ENCODE measurements around the gene ZBED4. TPM values are rescaled to one million over a fixed set of nuclear protein-coding genes. Genes with fewer than 3 reads are reported as not detected.

Gene ZBED4
- total RNA-seq, 2 experiments from 2014 or later = 13.0 to 13.1 TPM

- intact Hi-C loops (cut with micrococcal nuclease) = no loop called here
- Mint-ChIP-seq H3K27me3 (ENCODE audit: low read depth) (no peaks in the 10 kb centered on the region), H3K9me3 (peaks cover 2% of the 10 kb centered on the region), H3K36me3 (ENCODE audit: low read depth) (peaks cover 42% of the 10 kb centered on the region), H3K4me1 (ENCODE audit: low read depth) (no peaks in the 10 kb centered on the region), H3K27ac (no peak overlapping the region), H3K4me3 (no peak overlapping the region)
- CTCF ChIA-PET = no interaction called here
- DNase-seq = no peak
These were observed 38.7 kb downstream of the ZBED4 start for GRCh38 chr22:49892226-49892899.

DNA sequence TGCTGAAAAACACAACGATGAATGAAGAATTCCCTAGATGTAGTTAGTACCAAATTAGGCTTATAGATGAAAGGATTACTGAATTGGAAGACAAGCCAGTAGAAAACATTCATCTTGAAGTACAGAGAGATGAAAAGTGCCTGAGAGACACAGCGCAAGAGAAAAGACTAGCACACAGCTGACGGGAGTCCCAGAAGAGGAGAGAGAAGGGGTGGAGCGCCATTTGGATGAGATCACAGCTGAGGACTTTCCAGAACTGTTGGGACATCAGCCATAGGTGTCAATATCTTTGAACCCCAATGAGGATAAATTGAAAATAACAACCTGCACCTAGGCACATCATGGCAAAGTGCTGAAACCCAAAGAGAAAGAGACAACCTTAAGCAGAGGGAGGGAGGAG, 39.4 kb downstream of the ZBED4 start:
- CTCF ChIA-PET = no interaction called here
- H3K27ac Mint-ChIP-seq = no peak overlapping the region

DNA sequence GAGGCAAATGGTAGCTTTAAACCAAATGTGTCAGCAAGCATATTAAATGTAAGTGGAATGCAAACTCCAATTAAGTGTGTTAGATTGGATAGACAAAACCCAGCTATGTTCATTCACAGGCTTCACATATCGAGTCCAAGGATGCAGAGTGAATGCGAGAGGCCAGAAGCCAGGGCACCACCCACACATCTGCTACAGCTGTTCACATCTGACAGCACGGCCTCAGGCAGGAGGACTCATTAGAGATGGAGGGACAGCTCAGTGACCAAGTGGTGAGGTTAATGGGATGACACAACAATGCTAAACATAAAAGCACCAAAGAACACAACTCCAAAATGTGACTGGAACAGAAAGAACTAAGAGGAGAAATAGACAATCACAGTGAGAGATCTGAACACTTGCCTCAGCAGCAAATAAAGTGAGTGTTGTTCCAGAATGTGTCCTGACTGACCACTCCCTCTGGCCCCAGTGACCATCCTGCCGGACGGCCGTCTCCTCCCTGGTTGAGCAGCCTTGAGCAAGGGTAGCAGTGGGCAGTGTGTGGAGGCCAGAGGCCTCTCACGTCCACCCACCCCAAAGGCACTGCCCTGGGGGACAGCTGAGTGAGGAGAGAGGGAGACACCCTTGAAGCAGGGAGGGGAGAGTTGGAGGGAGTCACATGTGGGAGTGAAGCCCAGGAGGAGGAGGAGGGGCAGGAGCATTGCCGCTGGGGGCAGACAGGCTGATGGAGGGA, 40.8 kb downstream of the ZBED4 start:
- H3K9me3 Mint-ChIP-seq = peaks cover 2% of the 10 kb centered on the region
- CTCF ChIA-PET = no interaction called here
- no peaks in the 10 kb centered on the region for H3K4me1 Mint-ChIP-seq (ENCODE audit: low read depth)
- H3K4me3 Mint-ChIP-seq = no peak overlapping the region
- H3K36me3 Mint-ChIP-seq (ENCODE audit: low read depth) = peaks cover 32% of the 10 kb centered on the region
- H3K27me3 Mint-ChIP-seq (ENCODE audit: low read depth) = no peaks in the 10 kb centered on the region
- no peak overlapping the region for H3K27ac Mint-ChIP-seq
- intact Hi-C loops (cut with micrococcal nuclease) = no loop called here
- no peak for DNase-seq

More for the DNA sequence above, 39.4 kb downstream of the ZBED4 start:
- no peak overlapping the region for H3K4me3 Mint-ChIP-seq
- no peak for DNase-seq
- H3K36me3 Mint-ChIP-seq (ENCODE audit: low read depth) = peaks cover 39% of the 10 kb centered on the region
- peaks cover 2% of the 10 kb centered on the region for H3K9me3 Mint-ChIP-seq
- intact Hi-C loops (cut with micrococcal nuclease) = no loop called here
- no peaks in the 10 kb centered on the region for H3K27me3 Mint-ChIP-seq (ENCODE audit: low read depth)
- H3K4me1 Mint-ChIP-seq (ENCODE audit: low read depth) = no peaks in the 10 kb centered on the region

DNA sequence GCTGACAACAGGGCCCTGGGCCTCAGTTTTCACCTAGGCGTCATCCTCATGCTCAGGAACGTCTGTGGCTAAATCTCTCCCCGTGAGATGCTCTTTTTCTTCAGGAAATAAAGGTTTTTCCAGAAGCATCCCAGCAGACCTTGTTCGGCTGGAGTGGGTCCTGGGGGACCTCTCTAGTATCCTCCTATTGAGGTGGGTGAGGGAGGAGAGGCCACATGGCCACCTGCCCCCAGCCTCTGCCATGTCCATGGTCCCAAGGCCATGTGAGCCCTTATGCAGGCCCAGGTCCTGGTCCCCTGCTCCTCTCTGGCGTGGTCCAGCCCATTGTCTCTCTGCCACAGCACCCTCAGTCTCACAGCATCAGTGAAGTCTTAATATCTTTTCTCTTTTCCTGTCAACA, 42.6 kb downstream of the ZBED4 start:
- H3K36me3 Mint-ChIP-seq (ENCODE audit: low read depth) = peaks cover 32% of the 10 kb centered on the region
- H3K4me3 Mint-ChIP-seq = no peak overlapping the region
- no peak overlapping the region for H3K27ac Mint-ChIP-seq
- H3K4me1 Mint-ChIP-seq (ENCODE audit: low read depth) = no peaks in the 10 kb centered on the region
- intact Hi-C loops (cut with micrococcal nuclease) = no loop called here
- DNase-seq = no peak
- CTCF ChIA-PET = no interaction called here
- H3K27me3 Mint-ChIP-seq (ENCODE audit: low read depth) = no peaks in the 10 kb centered on the region
- H3K9me3 Mint-ChIP-seq = peaks cover 2% of the 10 kb centered on the region

- CTCF ChIA-PET = no interaction called here
- intact Hi-C loops (cut with micrococcal nuclease) = no loop called here
- no peak for DNase-seq
These were observed 43.5 kb downstream of the ZBED4 start for GRCh38 chr22:49897015-49897684.

GRCh38 chr22:49899530-49899929, 45.9 kb downstream of the ZBED4 start:
- intact Hi-C loops (cut with micrococcal nuclease) = no loop called here
- H3K36me3 Mint-ChIP-seq (ENCODE audit: low read depth) = peaks cover 31% of the 10 kb centered on the region
- CTCF ChIA-PET = no interaction called here

More at GRCh38 chr22:49897015-49897684, 43.5 kb downstream of the ZBED4 start:
- H3K36me3 Mint-ChIP-seq (ENCODE audit: low read depth) = peaks cover 33% of the 10 kb centered on the region
- peaks cover 2% of the 10 kb centered on the region for H3K9me3 Mint-ChIP-seq
- H3K4me3 Mint-ChIP-seq = no peak overlapping the region
- H3K27me3 Mint-ChIP-seq (ENCODE audit: low read depth) = no peaks in the 10 kb centered on the region
- no peak overlapping the region for H3K27ac Mint-ChIP-seq
- no peaks in the 10 kb centered on the region for H3K4me1 Mint-ChIP-seq (ENCODE audit: low read depth)

DNA sequence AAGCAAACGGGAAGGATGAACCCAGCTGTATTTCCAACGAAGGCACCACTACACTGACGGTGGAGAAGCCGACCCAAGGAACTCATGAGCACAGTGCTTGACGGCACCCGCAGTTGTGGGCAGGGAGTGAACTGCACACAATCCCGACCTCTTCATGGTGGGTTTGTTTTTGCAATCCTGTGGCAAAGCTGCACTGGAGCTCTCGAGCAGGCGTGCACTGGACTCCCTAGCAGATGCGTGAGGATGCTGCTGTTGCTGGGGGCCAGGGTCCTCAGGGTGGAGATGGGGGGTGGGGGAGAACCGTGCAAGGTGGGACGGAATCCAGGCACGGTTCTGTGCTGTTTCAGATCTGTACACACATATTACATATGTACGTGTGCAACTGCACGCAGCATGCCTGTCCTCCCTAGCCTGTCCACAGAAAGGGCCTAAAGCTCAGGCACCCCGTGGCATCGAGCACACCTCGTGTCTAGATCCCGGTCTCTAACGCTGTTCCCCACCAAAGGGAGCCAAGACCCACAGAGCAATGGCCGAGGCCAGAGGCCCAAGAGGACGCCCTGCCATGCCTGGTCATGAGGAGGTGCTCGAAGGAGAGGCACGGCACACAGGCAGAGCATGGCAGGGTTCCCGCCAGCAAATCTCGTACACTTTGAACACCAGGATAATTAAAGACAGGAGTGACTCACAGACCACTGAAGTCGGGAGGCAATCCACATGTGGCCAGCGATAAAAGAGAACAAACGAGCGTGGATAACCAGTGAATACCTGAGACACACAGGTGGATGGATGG, 47.0 kb downstream of the ZBED4 start:
- CTCF ChIA-PET = no interaction called here
- Mint-ChIP-seq H3K27ac (no peak overlapping the region), H3K9me3 (no peaks in the 10 kb centered on the region), H3K36me3 (ENCODE audit: low read depth) (peaks cover 33% of the 10 kb centered on the region), H3K27me3 (ENCODE audit: low read depth) (no peaks in the 10 kb centered on the region), H3K4me1 (ENCODE audit: low read depth) (no peaks in the 10 kb centered on the region), H3K4me3 (no peak overlapping the region)
- intact Hi-C loops (cut with micrococcal nuclease) = no loop called here
- DNase-seq = no peak

More at GRCh38 chr22:49899530-49899929, 45.9 kb downstream of the ZBED4 start:
- Mint-ChIP-seq H3K4me3 (no peak overlapping the region), H3K27me3 (ENCODE audit: low read depth) (no peaks in the 10 kb centered on the region), H3K4me1 (ENCODE audit: low read depth) (no peaks in the 10 kb centered on the region), H3K27ac (no peak overlapping the region), H3K9me3 (no peaks in the 10 kb centered on the region)
- DNase-seq = no peak

- Mint-ChIP-seq H3K4me3 (no peak overlapping the region), H3K36me3 (ENCODE audit: low read depth) (peaks cover 32% of the 10 kb centered on the region), H3K27ac (no peak overlapping the region), H3K4me1 (ENCODE audit: low read depth) (no peaks in the 10 kb centered on the region), H3K9me3 (no peaks in the 10 kb centered on the region), H3K27me3 (ENCODE audit: low read depth) (no peaks in the 10 kb centered on the region)
- CTCF ChIA-PET = no interaction called here
- no peak for DNase-seq
- intact Hi-C loops (cut with micrococcal nuclease) = no loop called here
These were observed 47.8 kb downstream of the ZBED4 start for GRCh38 chr22:49901457-49901856.

GRCh38 chr22:49903322-49904039, 49.8 kb downstream of the ZBED4 start:
- H3K27me3 Mint-ChIP-seq (ENCODE audit: low read depth) = no peaks in the 10 kb centered on the region
- peaks cover 36% of the 10 kb centered on the region for H3K36me3 Mint-ChIP-seq (ENCODE audit: low read depth)
- no peak overlapping the region for H3K27ac Mint-ChIP-seq
- CTCF ChIA-PET = interaction anchor here (0.9 kb wide), 1 partner anchor 58 kb away, joined by 3 read pairs; no protein-coding TSS in a partner anchor
- intact Hi-C loops (cut with micrococcal nuclease) = no loop called here
- no peak for DNase-seq
- no peak overlapping the region for H3K4me3 Mint-ChIP-seq
- H3K4me1 Mint-ChIP-seq (ENCODE audit: low read depth) = no peaks in the 10 kb centered on the region
- no peaks in the 10 kb centered on the region for H3K9me3 Mint-ChIP-seq

- Mint-ChIP-seq H3K36me3 (ENCODE audit: low read depth) (peaks cover 36% of the 10 kb centered on the region), H3K27ac (no peak overlapping the region), H3K4me1 (ENCODE audit: low read depth) (no peaks in the 10 kb centered on the region), H3K9me3 (no peaks in the 10 kb centered on the region), H3K4me3 (no peak overlapping the region), H3K27me3 (ENCODE audit: low read depth) (no peaks in the 10 kb centered on the region)
- intact Hi-C loops (cut with micrococcal nuclease) = no loop called here
- CTCF ChIA-PET = interaction anchor here (0.9 kb wide), 1 partner anchor 59 kb away, joined by 3 read pairs; no protein-coding TSS in a partner anchor
- no peak for DNase-seq
These were observed 50.4 kb downstream of the ZBED4 start for GRCh38 chr22:49904040-49904369.

GRCh38 chr22:49905465-49905864, 51.8 kb downstream of the ZBED4 start:
- H3K4me3 Mint-ChIP-seq = no peak overlapping the region
- CTCF ChIA-PET = interaction anchor here (1.1 kb wide), 1 partner anchor 138 kb away, joined by 3 read pairs; no protein-coding TSS in a partner anchor
- H3K4me1 Mint-ChIP-seq (ENCODE audit: low read depth) = no peaks in the 10 kb centered on the region
- H3K36me3 Mint-ChIP-seq (ENCODE audit: low read depth) = peaks cover 29% of the 10 kb centered on the region
- intact Hi-C loops (cut with micrococcal nuclease) = no loop called here
- no peak overlapping the region for H3K27ac Mint-ChIP-seq
- H3K9me3 Mint-ChIP-seq = no peaks in the 10 kb centered on the region
- no peak for DNase-seq
- H3K27me3 Mint-ChIP-seq (ENCODE audit: low read depth) = no peaks in the 10 kb centered on the region

Measured in activated naive CD4-positive, alpha-beta T cell treated with anti-CD3 and anti-CD28 coated beads for 36 hours (primary cell).